Suppressor macrophage treated with lipopolysaccharide for 1 hour (primary cell): ENCODE results near the gene TSPAN5.
"Not testable (repeated sequence)": the region's sequence is repeated elsewhere in the genome, so short reads cannot be mapped to it uniquely, and the experiment has no call there.

Experiments used
- DNase-seq, 3 donors: peaks; one replicate each; pipeline ENCODE4 v3.0.0-alpha.2; 2020 to 2022

Gene TSPAN5

DNA sequence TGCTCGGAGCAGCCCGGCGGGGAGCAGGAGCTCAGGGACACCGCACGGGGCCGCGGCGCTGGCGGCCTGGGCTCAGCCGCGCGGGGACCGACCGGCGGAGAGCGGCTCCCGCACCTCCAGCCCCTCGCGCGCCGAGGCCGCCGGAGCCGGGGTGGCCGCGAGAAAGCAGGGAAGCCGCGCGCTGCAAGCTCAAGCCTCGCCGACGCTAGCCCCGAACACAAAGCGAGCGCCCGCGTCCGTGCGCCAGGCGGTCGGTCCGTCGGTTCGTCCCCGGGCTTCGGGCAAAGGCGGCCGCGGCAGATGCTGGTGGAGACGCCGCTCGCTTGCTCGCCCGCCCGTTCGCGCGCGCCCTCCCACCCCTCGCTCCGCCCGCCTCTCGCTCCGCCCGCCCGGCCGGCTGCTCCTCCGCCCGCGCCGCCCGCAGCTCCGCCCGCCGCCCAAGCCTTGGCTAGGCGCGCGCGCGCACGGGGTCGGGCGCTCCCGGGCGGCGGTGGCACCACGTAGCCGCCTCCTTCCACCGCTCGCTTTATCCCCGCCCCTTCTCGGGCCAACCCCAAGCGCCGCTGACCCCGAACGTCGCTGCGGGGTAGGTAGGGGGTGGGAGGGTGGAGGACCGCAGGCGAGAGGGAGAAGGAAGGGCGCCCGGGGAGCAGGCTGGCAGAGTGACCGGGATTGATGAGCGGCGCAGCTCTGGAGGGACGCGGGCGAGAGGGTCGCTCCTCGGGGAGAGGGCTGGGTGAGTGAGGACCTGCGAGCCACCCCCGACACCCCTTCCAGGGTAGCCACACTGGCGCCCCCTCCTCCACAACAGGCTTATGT is at the start of gene TSPAN5:
TSPAN5 (minus strand) TSS at position 325 of the 819 bp plus-strand sequence.
- DNase-seq = peak; percentile 70 to 93 (median 84)

DNA sequence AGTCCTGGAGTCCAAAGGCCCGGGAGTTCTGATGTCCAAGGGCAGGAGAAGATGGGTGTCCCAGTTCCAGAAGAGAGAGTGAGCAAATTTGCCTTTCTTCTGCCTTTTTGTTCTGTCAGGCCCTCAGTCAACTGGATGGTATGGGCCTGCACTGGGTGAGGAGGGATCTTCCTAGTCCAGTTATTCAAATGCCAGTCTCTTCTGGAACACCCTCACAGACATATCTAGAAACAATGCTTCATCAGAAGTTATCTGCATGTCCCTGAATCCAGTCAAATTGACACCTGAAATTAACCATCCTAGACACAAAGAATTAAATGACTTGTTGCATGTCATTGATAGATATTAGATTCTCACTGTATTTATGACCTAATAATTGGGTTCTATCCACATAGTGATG is 48.5 kb upstream of the TSPAN5 start:
- no peak for DNase-seq

DNA sequence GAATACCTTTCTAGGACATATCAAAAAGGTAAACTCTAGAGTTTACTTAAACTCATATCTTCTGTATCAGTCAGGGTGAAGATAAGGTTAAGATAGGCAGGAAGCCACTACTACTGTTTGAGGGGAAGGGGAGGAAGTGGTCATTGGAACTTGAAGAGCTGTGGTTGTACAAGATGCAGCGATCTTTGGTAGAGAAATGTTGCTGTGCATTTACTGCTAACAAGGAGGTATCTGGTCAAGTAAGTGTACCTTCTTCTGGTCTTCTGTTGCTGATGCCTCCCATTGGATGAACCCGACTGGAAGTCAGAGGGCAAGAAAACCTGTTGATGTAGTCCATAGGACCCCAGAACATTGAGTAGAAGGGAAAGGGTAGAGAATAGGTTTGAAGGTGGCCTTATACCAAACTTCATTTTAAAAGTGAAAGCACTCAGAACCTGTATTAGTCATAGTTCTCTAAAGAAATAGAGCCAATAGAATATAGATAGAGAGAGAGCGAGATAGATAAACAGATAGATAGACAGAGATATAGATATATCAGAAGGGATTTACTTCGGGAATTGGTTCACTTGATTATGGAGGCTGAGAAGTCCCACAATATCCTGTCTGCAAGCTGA is 47.9 kb upstream of the TSPAN5 start:
- DNase-seq = no peak

DNA sequence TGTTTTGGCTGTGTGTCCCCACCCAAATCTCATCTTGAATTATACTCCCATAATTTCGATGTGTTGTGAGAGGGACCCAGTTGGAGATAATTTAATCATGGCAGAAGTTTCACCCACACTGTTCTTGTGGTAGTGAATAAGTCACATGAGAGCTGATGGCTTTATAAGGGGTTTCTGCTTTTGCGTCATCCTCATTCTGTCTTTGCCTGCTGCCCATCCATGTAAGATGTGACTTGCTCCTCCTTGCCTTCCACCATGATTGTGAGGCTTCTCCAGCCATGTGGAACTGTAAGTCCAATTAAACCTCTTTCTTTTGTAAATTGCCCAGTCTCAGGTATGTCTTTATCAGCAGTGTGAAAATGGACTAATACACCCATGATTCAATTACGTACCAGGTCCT is 47.2 kb upstream of the TSPAN5 start:
- not testable (repeated sequence) for DNase-seq

DNA sequence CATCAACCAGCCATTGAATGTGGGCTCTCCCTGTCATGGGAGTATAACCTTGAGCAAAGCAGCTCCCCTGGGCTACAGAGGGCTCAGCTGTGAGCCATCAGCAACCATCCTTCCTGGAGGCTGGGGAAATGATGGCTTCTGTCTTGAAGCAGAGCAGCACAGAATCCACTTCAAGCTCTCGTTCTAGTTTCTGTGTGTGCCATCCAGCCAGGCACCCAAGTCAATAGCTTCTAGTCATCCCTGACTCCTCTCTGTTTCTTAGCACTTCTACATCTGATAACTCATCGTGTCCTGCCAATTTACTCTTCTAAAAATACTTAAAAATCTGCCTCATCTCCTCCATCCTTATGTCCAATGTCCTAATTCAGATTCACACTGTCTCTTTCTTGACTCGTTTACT is 42.2 kb upstream of the TSPAN5 start:
- DNase-seq = no peak

GRCh38 chr4:98694076-98694475 is 35.7 kb upstream of the TSPAN5 start:
- DNase-seq = no peak

- DNase-seq = no peak
These were observed 34.0 kb upstream of the TSPAN5 start for GRCh38 chr4:98692411-98692810.

- DNase-seq = no peak
These were observed 33.2 kb upstream of the TSPAN5 start for GRCh38 chr4:98691588-98691987.

DNA sequence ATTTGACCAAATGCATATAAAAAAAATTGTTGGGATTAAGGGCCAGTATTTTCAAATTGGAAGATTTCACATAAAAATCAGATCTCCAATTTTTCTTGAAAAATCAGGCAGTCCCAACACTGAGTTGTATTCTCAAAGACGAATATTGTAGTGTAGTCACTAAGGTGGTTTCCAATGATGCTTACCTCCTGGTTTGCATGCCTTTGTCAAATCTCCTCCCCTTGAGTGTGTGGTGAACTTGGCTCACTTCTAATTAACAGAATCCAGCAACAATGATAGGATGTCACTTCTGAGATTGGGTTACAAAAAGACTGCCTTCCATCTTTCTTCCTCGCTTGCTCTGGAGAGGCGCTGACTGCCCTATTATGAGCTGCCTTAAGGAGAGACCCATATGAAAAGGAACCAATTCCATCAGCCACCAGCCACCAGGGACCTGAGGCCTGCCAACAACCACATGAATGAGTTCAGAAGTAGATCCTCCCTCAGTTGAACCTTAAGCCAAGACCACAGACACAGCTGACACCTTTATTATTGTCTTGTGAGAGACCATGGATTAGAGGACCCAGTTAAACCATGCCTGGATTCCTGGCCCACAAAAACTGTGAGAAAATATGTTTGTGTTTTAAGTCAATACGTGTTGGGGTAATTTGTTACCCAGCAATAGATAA is 31.2 kb upstream of the TSPAN5 start:
- DNase-seq = no peak

- no peak for DNase-seq
These were observed 30.2 kb upstream of the TSPAN5 start for GRCh38 chr4:98688411-98689290.

- DNase-seq = no peak
These were observed 29.5 kb upstream of the TSPAN5 start for GRCh38 chr4:98687876-98688275.

DNA sequence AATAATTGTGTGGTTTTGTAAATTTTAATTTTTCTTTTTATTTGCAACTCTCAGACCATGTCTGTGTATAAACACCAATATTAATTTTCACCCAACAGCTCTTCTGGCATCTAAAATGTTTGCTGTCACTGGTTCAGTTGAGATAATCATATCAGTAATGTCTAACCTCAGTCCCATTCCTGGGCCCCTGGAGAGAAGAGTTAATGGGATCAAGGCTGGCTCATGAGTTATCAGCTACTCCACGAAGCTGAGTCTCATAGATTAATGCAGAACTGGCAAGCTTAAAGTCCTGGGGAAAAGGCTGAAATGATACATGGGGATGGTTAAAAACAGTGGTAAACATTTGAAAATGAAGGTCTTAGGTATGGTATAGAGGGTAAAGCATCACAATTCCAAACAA is 28.4 kb upstream of the TSPAN5 start:
- no peak for DNase-seq

DNA sequence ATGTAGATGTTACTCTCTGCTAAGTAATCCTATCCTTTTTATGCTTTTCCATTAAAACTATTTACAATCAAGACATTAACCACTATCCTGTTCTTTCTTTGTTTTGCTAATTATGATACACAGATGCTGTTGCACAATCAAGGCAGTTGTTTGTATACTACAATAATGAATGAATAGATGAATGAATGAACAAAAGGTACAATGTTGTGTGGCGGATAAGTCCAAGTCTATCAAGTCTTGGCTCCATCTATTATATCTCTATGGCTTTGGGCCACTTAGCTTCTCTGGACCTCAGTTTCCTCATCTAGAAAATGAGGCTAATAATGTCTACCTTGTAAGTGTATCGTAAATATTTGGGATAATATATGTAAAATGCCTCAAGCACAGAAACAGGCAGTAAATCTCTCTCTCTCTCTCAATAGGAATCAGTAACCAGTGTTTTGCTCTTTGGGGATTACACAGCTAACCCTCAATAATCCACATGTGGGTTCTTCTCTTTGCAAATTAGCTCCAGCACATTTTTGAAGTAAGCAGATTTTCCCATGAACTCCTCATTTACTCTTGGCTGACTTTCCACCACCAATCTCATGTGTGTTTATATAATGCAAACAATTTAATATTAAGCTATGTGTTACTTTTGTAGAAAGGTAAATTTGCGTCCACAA is 27.8 kb upstream of the TSPAN5 start:
- DNase-seq = no peak

DNA sequence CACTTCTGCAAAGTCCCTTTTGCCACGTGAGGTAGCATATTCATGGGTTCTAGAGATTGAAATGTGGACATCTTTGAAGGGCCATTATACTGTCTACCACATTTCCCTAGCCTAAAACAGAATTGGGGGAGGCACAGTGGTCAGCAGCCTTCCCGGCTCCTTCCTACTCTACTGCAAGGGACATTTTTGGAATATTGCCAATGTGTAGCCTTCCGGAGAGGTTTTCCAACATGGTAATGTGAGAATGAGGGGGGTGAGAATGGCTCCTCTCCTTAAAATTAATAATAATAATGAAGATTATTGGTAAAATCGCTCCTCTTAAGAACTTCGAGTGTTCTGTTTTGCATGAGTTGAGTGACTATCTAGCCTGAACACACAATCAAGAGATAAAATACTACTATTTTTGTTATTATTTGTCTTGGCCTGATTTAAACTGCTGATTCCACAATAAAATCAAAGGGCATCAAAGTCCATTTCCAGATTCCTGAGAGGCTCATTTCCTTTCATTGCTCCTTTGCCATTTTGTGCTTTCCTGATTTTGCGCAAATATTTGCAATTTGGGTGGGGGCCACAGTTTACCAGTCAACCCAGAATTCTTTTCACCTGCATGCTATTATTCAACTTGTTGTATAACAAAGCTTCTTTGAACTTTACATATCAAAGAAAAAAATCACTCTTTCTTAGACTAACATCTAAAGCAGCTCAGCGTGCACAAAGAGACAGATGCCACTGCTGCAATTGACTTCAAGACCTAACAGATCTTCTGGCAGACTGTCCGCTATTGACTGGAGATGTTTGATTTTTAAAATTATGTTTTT is 27.0 kb upstream of the TSPAN5 start:
- DNase-seq = no peak

DNA sequence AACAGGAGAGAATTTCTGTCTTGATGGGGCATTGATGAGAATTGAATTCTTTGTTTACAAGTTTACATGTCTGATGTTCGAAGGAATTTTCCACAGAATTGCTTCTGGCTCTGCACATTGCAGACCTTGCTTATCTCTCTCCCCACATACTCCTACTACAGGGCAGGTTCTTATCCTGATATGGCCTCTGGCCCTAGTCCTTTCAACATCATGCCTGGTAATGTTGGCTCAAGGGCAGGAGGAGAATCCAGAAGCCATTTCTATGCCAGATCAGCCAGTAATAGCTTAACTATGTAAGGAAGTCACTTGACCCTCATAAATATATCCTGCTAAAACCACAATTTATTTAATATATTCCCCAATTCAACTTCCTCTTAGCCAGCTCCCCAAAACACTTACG is 24.3 kb upstream of the TSPAN5 start:
- no peak for DNase-seq

GRCh38 chr4:98680806-98681205 is 22.4 kb upstream of the TSPAN5 start:
- DNase-seq = no peak

- DNase-seq = no peak
These were observed 21.3 kb upstream of the TSPAN5 start for GRCh38 chr4:98679738-98680137.

GRCh38 chr4:98677799-98678198 is 19.4 kb upstream of the TSPAN5 start:
- no peak for DNase-seq

- no peak for DNase-seq
These were observed 16.2 kb upstream of the TSPAN5 start for GRCh38 chr4:98674404-98675173.

GRCh38 chr4:98673978-98674377 is 15.6 kb upstream of the TSPAN5 start:
- no peak for DNase-seq

- no peak for DNase-seq
These were observed 14.9 kb upstream of the TSPAN5 start for GRCh38 chr4:98673288-98673644.
